ENCODE results near the gene SH3PXD2A. TPM values are rescaled to one million over a fixed set of nuclear protein-coding genes. Genes with fewer than 3 reads are reported as not detected.

SH3PXD2A gene
- total and polyA plus RNA-seq, 7 donors = 3.0 to 57.7 (median 10.6) TPM

GRCh38 chr10:103859161-103860086 is 4.0 kb upstream of the SH3PXD2A start:
- intact Hi-C loops (cut with DNase I) = loop anchor here (1.0 to 10.0 kb wide), 5 partner anchors 102 to 265 kb away; no protein-coding TSS in a partner anchor
- Histone ChIP-seq H3K4me1 (peaks cover 8% of the 10 kb centered on the region), H3K27ac (no peak overlapping the region), H3K36me3 (ENCODE audit: insufficient read depth in 1 of 2, low read depth in 1 of 2) (no peaks in the 10 kb centered on the region), H3K4me3 (no peak overlapping the region), H3K27me3 (ENCODE audit: insufficient read depth in 3 of 3, low read length in 2 of 3) (no peaks in the 10 kb centered on the region), H3K9me3 (no peaks in the 10 kb centered on the region)
- WGBS, 3 donors = 54 to 60% (median 54%) methylated on average over 15 of the region's 15 CpGs
- ATAC-seq (peak; percentile 62 to 79 (median 71)), DNase-seq (no peak)
- peak; percentile 76 for TF ChIP-seq CTCF (IDR thresholded peaks at IDR 0.05)

- TF ChIP-seq CTCF (IDR thresholded peaks at IDR 0.05) = no peak
- intact Hi-C loops (cut with DNase I) = loop anchor here (2.0 to 10.0 kb wide), 3 partner anchors 146 to 264 kb away; no protein-coding TSS in a partner anchor
- no peak for ATAC-seq
Observed at GRCh38 chr10:103858360-103858759, 3.0 kb upstream of the SH3PXD2A start.

DNA sequence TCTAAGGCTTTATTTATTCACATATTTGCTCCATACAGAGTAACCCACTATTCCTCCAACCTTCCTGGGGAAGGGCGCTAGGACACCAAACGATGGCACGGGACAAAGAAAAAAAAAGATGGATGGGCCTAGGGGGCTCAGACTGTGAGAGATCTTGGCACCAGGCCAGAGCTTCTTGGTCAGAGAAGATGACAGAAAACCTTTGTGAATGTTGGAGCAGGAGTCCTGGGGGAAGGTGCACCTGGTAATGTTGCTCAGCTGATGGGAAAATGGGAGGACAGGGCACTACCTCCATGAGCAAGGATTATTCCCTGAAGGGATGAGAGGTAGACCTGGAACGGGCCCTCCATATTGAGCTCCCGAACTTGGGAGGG is 1.4 kb upstream of the SH3PXD2A start:
- WGBS, 3 donors = 83 to 93% (median 87%) methylated on average over 5 of the region's 5 CpGs
- H3K4me3 ChIP-seq = no peak overlapping the region
- ATAC-seq = no peak
- TF ChIP-seq CTCF (IDR thresholded peaks at IDR 0.05) = no peak
- no peaks in the 10 kb centered on the region for H3K27me3 ChIP-seq (ENCODE audit: insufficient read depth in 3 of 3, low read length in 2 of 3)
- H3K4me1 ChIP-seq = peaks cover 34% of the 10 kb centered on the region
- no peak overlapping the region for H3K27ac ChIP-seq
- H3K36me3 ChIP-seq (ENCODE audit: insufficient read depth in 1 of 2, low read depth in 1 of 2) = no peaks in the 10 kb centered on the region
- DNase-seq = no peak
- intact Hi-C loops (cut with DNase I) = loop anchor here (10.0 kb wide), 2 partner anchors 252 to 262 kb away; no protein-coding TSS in a partner anchor
- no peaks in the 10 kb centered on the region for H3K9me3 ChIP-seq

More at GRCh38 chr10:103858360-103858759, 3.0 kb upstream of the SH3PXD2A start:
- H3K4me1 ChIP-seq = peaks cover 18% of the 10 kb centered on the region
- WGBS, 3 donors = 79 to 96% (median 92%) methylated on average over 5 of the region's 5 CpGs
- no peak overlapping the region for H3K4me3 ChIP-seq
- H3K9me3 ChIP-seq = no peaks in the 10 kb centered on the region
- H3K27ac ChIP-seq = no peak overlapping the region
- no peaks in the 10 kb centered on the region for H3K27me3 ChIP-seq (ENCODE audit: insufficient read depth in 3 of 3, low read length in 2 of 3)
- no peak for DNase-seq
- no peaks in the 10 kb centered on the region for H3K36me3 ChIP-seq (ENCODE audit: insufficient read depth in 1 of 2, low read depth in 1 of 2)

GRCh38 chr10:103855852-103856796 is 748 bp upstream of the SH3PXD2A start:
- Histone ChIP-seq H3K4me3 (peak overlapping the region; percentile 96), H3K27me3 (ENCODE audit: insufficient read depth in 3 of 3, low read length in 2 of 3) (no peaks in the 10 kb centered on the region), H3K27ac (peak overlapping the region; percentile 88), H3K36me3 (ENCODE audit: insufficient read depth in 1 of 2, low read depth in 1 of 2) (no peaks in the 10 kb centered on the region), H3K4me1 (peaks cover 41% of the 10 kb centered on the region), H3K9me3 (no peaks in the 10 kb centered on the region)
- ATAC-seq = no peak
- WGBS, 3 donors = 24 to 50% (median 33%) methylated on average over 15 to 34 of the region's 34 CpGs
- intact Hi-C loops (cut with DNase I) = loop anchor here (10.0 kb wide), 2 partner anchors 251 to 261 kb away; no protein-coding TSS in a partner anchor
- no peak for TF ChIP-seq CTCF (IDR thresholded peaks at IDR 0.05)
- no peak for DNase-seq
